NCI-H82 treated with DMSO at 0.1 percent for 48 hours (cell line): ENCODE results near the gene PPP4C.
A peak's percentile ranks its signal among the peaks of the same experiment; 100 is the strongest.
"Not testable (repeated sequence)": the region's sequence is repeated elsewhere in the genome, so short reads cannot be mapped to it uniquely, and the experiment has no call there.

ENCODE experiments used
- DNase-seq: peaks from one replicate; lab custom pipeline; 2025; ENCODE audit not compliant: unreplicated experiment; lab: John Stamatoyannopoulos, UW

The PPP4C gene

DNA sequence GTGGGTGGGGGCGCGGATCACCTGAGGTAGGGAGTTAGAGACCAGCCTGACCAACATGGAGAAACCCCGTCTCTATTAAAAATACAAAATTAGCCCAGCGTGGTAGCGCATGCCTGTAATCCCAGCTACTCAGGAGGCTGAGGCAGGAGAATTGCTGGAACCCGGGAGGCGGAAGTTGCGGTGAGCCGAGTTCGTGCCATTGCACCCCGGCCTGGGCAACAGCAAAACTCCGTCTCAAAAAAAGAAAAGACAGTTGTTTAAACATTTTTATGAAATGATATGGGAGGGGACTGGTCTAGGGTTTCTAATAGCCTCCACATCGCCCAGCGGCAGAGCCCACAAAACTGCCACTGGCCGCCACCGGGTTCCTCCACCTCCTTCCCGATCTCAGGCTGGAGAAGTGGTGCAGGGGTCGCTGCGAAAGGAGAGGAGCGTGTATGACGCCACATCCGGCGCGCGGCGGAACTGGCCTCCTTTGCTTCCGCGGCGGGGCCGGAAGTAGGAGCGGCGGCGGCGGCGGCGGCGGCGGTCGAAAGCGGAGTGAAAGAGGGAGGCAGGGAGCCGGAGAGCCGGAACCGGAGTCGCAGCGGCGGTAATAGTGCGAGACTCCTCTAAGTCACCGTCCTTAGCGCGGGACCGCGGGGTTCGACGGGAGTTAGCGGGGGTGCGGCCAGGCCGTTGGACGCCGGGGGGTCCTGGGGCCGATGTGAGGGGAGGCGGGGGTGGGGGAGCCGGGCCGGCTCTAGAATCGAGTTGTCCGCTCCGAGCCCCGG is at the start of gene PPP4C:
TSS of gene PPP4C (plus strand) at position 492 of the 773 bp plus-strand sequence. CDS start 384 bp downstream, outside the sequence.
- peak; percentile 62 for DNase-seq

- DNase-seq, result no peak
Measured at GRCh38 chr16:30026449-30026848, 49.3 kb upstream of the PPP4C start.

DNA sequence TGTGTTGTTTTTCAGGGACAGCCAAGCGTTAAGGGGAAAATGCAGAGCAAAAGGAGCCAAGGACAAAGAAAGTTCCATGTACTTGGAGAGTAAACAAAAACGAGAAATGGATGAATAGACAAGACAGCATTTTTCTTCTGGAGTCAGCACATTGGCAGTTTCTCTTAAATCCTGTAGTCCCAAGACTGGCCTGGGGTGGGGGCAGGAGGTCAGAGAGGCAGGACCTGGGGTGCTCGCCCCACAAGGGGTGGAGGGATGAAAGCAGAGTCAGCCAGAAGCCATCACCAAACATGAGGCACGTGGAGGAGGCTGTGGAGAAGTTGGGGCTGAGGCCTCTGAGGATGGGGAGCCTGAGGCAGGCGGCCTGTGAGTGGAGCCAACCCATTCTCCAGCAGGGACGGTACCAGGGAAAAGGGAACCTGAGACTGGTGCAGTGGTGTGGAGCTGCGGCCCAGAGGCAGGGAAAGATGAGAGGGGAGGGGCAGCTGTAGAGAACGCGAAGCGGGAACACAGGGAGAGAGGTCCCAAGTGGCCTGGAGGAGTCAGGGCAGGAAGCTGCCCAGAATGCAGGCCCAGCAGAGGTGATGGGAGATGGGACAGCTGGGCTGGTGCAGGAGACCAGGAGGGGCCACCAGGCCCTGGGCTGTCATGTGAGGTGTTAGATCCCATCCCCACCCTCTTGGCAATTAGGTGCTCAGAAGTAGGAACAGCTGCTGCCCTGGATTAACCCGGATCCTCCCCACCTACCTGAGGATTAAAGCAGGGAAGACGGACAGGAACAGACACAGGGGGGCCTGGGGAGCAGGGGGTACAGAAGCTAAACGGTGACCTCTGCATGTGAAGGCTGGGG is 48.0 kb upstream of the PPP4C start:
- peak; percentile 98 for DNase-seq

GRCh38 chr16:30028438-30029076 is 47.2 kb upstream of the PPP4C start:
- no peak for DNase-seq

- DNase-seq, result peak; percentile 34
Measured at GRCh38 chr16:30030011-30030685, 45.6 kb upstream of the PPP4C start.

GRCh38 chr16:30030841-30031413 is 44.9 kb upstream of the PPP4C start, which contains the start of gene TLCD3B:
TLCD3B (minus strand) TSS chr16:30031271; CDS start chr16:30030527, 744 bp downstream.
- peak; percentile 18 for DNase-seq

- DNase-seq, result no peak
Measured at GRCh38 chr16:30031477-30031918, 44.3 kb upstream of the PPP4C start.

- peak; percentile 82 for DNase-seq
Measured at GRCh38 chr16:30032083-30032819, 43.5 kb upstream of the PPP4C start.

GRCh38 chr16:30033270-30033669 is 42.5 kb upstream of the PPP4C start:
- DNase-seq, result no peak

DNA sequence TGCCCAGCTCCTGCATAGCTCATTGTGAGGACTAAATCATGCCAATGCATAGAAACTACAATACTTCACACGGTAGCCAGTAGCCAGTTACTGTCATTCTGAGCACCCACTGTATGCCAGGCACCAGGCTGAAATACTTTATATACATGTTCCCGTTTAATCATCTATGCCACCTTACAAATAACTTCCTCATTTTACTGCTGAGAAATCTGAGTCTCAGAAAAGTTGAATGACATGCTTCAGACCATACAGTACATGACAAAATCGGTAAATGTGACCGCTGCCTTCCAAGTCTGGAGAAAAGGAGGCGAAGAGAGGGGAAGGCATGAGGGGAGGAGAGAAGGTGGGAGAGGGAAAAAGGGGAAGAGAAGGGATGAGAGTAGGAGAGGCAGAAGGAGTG is 35.6 kb upstream of the PPP4C start:
- no peak for DNase-seq

DNA sequence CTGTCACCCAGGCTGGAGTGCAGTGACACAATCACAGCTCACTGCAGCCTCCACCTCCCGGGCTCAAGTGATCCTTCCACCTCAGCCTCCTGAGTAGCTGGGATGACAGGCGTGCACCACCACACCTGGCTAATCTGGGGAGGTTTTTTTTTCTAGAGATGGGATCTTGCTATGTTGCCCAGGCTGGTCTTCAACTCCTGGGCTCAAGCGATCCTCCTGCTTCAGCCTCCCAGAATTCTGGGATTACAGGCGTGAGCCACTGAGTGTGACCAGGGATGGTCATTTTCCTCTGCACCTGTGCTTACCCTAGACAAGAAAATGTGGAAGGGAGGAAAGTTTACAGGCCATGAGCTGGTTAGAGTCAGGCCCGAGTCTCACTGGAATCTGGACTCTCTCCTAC is 35.1 kb upstream of the PPP4C start:
- not testable (repeated sequence) for DNase-seq

DNA sequence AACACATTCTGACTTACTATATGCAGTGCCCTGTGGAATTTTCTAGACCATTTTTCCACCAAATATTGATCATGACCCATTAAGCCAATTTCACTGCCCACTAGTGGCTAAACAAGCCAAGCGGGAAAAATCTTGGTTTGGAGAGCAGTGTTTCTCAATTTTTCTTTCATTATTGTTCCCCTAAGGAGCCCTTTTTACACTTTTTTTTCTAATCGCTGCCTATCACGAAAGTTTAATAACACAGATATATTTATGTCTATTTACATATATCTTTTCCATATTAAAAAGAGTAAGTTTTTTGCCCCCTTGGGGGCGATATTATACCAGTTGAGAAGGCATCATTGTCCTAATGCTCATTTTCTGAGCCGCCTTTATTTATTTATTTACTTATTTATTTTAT is 34.0 kb upstream of the PPP4C start:
- no peak for DNase-seq

GRCh38 chr16:30046178-30046577 is 29.6 kb upstream of the PPP4C start:
- no peak for DNase-seq

DNA sequence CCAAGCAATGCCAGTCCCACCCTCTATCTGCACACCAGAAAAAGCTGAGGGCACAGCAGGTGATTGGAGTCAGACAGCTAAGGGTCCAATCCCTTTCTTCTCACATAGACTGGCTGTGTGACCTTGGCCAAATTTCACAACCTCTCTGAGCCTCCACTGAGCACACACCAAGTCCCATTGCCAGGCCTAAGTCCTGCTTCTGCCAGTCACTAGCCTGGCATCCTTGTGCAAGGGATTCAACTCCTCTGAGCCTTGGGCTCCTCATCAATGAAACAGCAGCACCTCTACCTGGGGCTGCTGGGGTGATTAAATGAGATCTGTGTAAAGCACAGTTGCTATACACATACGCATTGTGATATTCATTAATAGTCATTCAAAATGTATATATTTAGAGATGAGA is 29.2 kb upstream of the PPP4C start:
- DNase-seq, result no peak

DNA sequence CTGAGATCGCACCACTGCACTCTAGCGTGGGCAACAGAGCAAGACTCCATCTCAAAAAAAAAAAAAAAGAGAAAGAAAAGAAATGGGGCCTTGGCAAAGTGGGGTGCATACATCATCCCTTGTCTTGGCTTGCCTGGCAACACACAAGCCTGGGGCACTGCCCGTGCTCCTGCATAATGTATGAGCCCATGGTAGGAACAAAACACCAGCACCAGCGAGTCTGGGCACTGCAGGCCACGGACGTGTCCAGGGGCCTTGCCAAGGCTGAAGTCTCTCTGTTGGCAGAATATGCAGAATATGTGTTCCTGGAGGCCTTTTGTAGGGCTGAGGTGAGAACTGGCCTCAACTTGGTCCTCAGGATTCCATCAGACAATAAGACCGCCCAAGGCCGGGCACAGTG is 25.9 kb upstream of the PPP4C start:
- no peak for DNase-seq

DNA sequence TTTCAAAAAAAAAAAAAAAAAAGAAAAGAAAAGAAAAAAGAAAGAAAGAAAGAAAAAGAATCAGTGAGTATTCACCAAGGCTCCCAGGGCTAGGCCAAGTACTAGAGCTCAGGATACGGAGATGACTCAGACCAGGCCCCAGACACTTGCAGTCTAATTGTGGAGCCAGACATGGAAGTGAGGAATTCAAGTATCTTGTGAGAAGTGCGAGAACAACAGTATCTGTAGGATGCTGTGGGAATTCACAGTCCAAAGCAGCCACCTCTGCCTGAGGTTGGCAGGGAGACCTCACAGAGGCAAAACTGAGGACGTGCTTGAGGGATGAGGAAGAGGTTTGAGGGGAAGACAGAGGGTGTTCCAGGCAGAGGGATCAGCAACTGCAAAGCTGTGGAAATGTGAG is 24.3 kb upstream of the PPP4C start:
- no peak for DNase-seq

DNA sequence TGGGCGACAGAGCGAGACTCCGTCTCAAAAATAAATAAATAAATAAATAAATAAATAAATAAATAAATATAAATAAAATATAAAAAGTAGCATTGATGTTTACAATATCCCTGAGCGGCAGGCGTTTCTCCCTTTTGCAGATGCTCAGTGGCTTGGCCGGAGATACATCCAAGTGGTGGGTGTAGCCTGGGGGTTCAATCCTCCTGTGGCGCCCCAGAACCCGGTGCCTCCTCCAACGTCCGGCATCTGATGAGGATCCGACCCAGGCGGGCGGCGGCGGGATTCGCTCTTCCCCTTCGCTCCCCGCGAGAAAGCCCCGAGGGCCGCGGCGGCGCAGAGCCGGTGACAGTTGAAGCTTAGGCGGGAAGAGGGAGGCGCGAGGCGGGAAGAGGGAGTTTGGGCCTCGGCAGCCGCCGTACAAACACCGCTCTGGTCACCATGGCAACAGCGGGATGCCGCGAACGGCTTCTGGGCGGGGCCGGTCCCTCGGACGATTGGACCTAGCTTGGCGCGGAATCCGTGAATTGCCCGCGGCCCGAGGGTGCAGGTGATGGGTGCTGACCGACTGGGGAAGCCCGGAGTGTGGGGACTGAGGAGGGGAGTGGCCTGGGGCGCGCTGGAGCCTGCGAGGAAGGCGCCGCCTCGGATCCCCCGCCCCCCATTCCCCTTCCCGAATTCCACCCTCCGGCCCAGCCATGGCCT is 23.0 kb upstream of the PPP4C start:
- peak; percentile 74 for DNase-seq

GRCh38 chr16:30053376-30054015 is 22.3 kb upstream of the PPP4C start:
- no peak for DNase-seq

DNA sequence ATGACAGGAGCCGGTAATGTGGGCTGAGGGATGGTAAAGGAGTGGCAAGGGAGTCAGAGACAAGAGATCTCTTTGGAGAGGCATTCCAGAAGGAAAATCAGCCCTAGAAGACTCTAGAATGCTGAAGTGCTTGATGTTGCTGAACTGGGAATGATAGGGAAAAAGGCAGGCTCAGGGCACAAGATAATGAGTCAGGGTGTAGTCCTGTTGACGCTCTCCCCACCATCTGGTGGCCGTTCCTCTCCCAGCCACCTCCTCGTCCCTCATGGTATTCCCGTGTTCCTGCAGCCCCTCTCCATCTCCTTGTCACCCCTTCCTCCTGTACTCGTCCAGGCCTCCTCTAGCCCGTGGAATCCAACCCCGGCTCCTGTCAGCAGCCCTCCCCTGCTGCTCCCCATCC is 21.3 kb upstream of the PPP4C start:
- no peak for DNase-seq
